Measurements from ENCODE around the gene SNORC.

- 0 out of 2 replicates have a peak, but pooled peaks have one; percentile 12 for TF ChIP-seq CTCF (conservative IDR thresholded peaks at IDR 0.05; ENCODE audit: low read length)
- no peak for TF ChIP-seq EZH2phosphoT487 (IDR thresholded peaks at IDR 0.05; ENCODE audit: borderline replicate concordance, low read depth, low read length)
Measured at GRCh38 chr2:232875256-232876121, 5.4 kb downstream of the SNORC start.

Data from OCI-LY7 (cell line).